ENCODE data around the gene RIMS1. TPM values are rescaled to one million over a fixed set of nuclear protein-coding genes. Genes with fewer than 3 reads are reported as not detected.

The RIMS1 gene
- total RNA-seq, 1 donor from 2014 or later, result 12.3 TPM

DNA sequence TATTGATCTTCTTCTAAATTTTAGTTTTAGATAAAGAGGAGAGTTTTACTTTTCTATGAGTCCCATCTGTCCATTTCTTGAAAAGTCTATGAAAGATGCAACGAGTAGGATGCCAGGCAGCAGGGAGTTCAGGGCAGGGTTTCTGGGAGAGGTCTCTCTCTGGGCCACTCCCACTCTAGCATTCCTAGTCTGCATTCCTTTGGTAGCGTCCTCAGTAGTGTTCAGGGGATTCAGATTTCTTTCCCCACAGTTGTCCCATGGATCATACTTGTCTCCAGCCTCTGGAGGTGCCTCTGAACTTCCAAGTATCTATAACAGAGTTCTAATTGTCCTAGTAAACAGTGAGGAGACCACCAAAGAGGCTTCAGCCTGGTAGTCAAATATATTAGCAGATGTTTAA lies 225.3 kb downstream of the RIMS1 start:
- H3K27ac Mint-ChIP-seq (ENCODE audit: unreplicated experiment), result no peak overlapping the region
- no peak for TF ChIP-seq CTCF (IDR thresholded peaks at IDR 0.05; ENCODE audit: partially characterized antibody, unreplicated experiment)
- no peaks in the 10 kb centered on the region for H3K36me3 Mint-ChIP-seq (ENCODE audit: unreplicated experiment)
- no peaks in the 10 kb centered on the region for H3K27me3 Mint-ChIP-seq (ENCODE audit: unreplicated experiment)
- H3K9me3 Mint-ChIP-seq (ENCODE audit: unreplicated experiment), result no peaks in the 10 kb centered on the region
- H3K4me1 Mint-ChIP-seq (ENCODE audit: low read depth, unreplicated experiment), result no peaks in the 10 kb centered on the region
- no peak for DNase-seq
- no peak overlapping the region for H3K4me3 Mint-ChIP-seq (ENCODE audit: unreplicated experiment)

DNA sequence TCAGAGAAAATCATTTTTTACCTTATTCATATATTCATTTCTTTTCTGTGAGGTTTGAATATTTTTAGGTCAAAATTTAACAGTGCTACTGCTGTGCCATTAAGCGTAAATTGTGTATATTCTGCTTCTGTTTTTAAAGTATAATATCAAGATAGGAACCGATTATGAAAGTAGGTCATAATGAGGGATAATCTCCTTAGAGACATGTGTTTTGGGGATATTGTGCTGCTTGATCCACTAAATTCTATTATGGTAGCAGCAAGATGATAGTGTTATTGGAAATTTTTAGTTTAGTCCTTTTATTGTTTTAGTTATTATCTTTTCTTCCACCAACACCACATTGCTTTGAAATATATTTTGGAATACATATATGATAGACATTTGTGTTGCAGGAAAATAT lies 244.0 kb downstream of the RIMS1 start:
- no peak for DNase-seq
- H3K36me3 Mint-ChIP-seq (ENCODE audit: unreplicated experiment), result no peaks in the 10 kb centered on the region
- H3K4me3 Mint-ChIP-seq (ENCODE audit: unreplicated experiment), result no peak overlapping the region
- H3K4me1 Mint-ChIP-seq (ENCODE audit: low read depth, unreplicated experiment), result peaks cover 2% of the 10 kb centered on the region
- peaks cover 2% of the 10 kb centered on the region for H3K9me3 Mint-ChIP-seq (ENCODE audit: unreplicated experiment)
- H3K27me3 Mint-ChIP-seq (ENCODE audit: unreplicated experiment), result no peaks in the 10 kb centered on the region
- no peak overlapping the region for H3K27ac Mint-ChIP-seq (ENCODE audit: unreplicated experiment)
- no peak for TF ChIP-seq CTCF (IDR thresholded peaks at IDR 0.05; ENCODE audit: partially characterized antibody, unreplicated experiment)

DNA sequence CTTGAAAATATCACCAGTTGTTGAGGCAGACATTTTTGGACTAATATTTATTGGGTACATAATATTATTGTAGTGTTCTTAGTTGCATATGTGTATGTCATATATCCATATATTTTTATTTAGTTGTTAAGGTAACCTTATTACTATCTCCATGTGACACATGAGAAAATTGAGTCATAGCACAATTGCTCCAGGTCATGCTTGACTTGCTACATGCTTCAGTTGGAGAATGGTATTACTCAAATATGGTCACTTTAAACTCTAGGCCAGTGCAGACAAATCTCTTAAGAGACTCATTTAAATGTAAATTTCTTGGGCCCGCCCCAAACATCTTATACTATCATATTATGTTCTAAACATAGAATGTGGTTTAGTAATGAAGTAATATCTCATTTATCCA lies 246.1 kb downstream of the RIMS1 start:
- H3K9me3 Mint-ChIP-seq (ENCODE audit: unreplicated experiment), result no peaks in the 10 kb centered on the region
- TF ChIP-seq CTCF (IDR thresholded peaks at IDR 0.05; ENCODE audit: partially characterized antibody, unreplicated experiment), result no peak
- H3K4me3 Mint-ChIP-seq (ENCODE audit: unreplicated experiment), result no peak overlapping the region
- peaks cover 2% of the 10 kb centered on the region for H3K4me1 Mint-ChIP-seq (ENCODE audit: low read depth, unreplicated experiment)
- DNase-seq, result no peak
- no peaks in the 10 kb centered on the region for H3K27me3 Mint-ChIP-seq (ENCODE audit: unreplicated experiment)
- H3K36me3 Mint-ChIP-seq (ENCODE audit: unreplicated experiment), result no peaks in the 10 kb centered on the region
- no peak overlapping the region for H3K27ac Mint-ChIP-seq (ENCODE audit: unreplicated experiment)

GRCh38 chr6:72132851-72133250 lies 246.5 kb downstream of the RIMS1 start:
- no peak for DNase-seq
- TF ChIP-seq CTCF (IDR thresholded peaks at IDR 0.05; ENCODE audit: partially characterized antibody, unreplicated experiment), result no peak
- Mint-ChIP-seq H3K9me3 (ENCODE audit: unreplicated experiment) (no peaks in the 10 kb centered on the region), H3K27ac (ENCODE audit: unreplicated experiment) (no peak overlapping the region), H3K27me3 (ENCODE audit: unreplicated experiment) (no peaks in the 10 kb centered on the region), H3K36me3 (ENCODE audit: unreplicated experiment) (no peaks in the 10 kb centered on the region), H3K4me3 (ENCODE audit: unreplicated experiment) (no peak overlapping the region), H3K4me1 (ENCODE audit: low read depth, unreplicated experiment) (peaks cover 2% of the 10 kb centered on the region)

- TF ChIP-seq CTCF (IDR thresholded peaks at IDR 0.05; ENCODE audit: partially characterized antibody, unreplicated experiment), result no peak
- Mint-ChIP-seq H3K27ac (ENCODE audit: unreplicated experiment) (no peak overlapping the region), H3K27me3 (ENCODE audit: unreplicated experiment) (no peaks in the 10 kb centered on the region), H3K36me3 (ENCODE audit: unreplicated experiment) (no peaks in the 10 kb centered on the region), H3K9me3 (ENCODE audit: unreplicated experiment) (no peaks in the 10 kb centered on the region), H3K4me1 (ENCODE audit: low read depth, unreplicated experiment) (peaks cover 2% of the 10 kb centered on the region), H3K4me3 (ENCODE audit: unreplicated experiment) (no peak overlapping the region)
- DNase-seq, result no peak
Measured at GRCh38 chr6:72133324-72133723, 247.0 kb downstream of the RIMS1 start.
